Activated gamma-delta T cell (primary cell): Measurements from ENCODE around the gene DLST.

Experiments used
- DNase-seq: peaks from one replicate; lab custom pipeline; 2025; lab: John Stamatoyannopoulos, UW

DLST gene

GRCh38 chr14:74860899-74861733 lies 20.6 kb upstream of the DLST start:
- DNase-seq, result no peak

GRCh38 chr14:74861734-74862090 lies 20.0 kb upstream of the DLST start:
- no peak for DNase-seq

- DNase-seq, result no peak
Measured at GRCh38 chr14:74863274-74863673, 18.4 kb upstream of the DLST start.

- no peak for DNase-seq
Measured at GRCh38 chr14:74864198-74864597, 17.5 kb upstream of the DLST start.

GRCh38 chr14:74865156-74865555 lies 16.6 kb upstream of the DLST start:
- no peak for DNase-seq

GRCh38 chr14:74866708-74867389 lies 14.9 kb upstream of the DLST start:
- no peak for DNase-seq

- peak; percentile 9 for DNase-seq
Measured at GRCh38 chr14:74867673-74868072, 14.0 kb upstream of the DLST start.

- DNase-seq, result no peak
Measured at GRCh38 chr14:74868739-74869138, 13.0 kb upstream of the DLST start.

- no peak for DNase-seq
Measured at GRCh38 chr14:74871819-74872218, 9.9 kb upstream of the DLST start.

- DNase-seq, result no peak
Measured at GRCh38 chr14:74875204-74875603, 6.5 kb upstream of the DLST start.

- DNase-seq, result peak; percentile 18
Measured at GRCh38 chr14:74875941-74876913, 5.5 kb upstream of the DLST start, which contains the start of gene PROX2. Gene PROX2 (minus strand): TSS chr14:74876145. CDS start chr14:74863834, 12,311 bp downstream.

GRCh38 chr14:74879427-74880182 lies 2.1 kb upstream of the DLST start:
- DNase-seq, result no peak

GRCh38 chr14:74882103-74882920 lies 596 bp downstream of the DLST start:
- DNase-seq, result peak; percentile 43

- DNase-seq, result no peak
Measured at GRCh38 chr14:74886001-74886400, 4.3 kb downstream of the DLST start.

- no peak for DNase-seq
Measured at GRCh38 chr14:74888164-74889158, 6.7 kb downstream of the DLST start.

GRCh38 chr14:74890262-74890661 lies 8.5 kb downstream of the DLST start:
- no peak for DNase-seq

- no peak for DNase-seq
Measured at GRCh38 chr14:74891870-74892269, 10.2 kb downstream of the DLST start.

- no peak for DNase-seq
Measured at GRCh38 chr14:74892745-74893144, 11.0 kb downstream of the DLST start.

GRCh38 chr14:74893614-74894091 lies 11.9 kb downstream of the DLST start:
- no peak for DNase-seq
